ENCODE data around the gene AVPR2. TPM values are rescaled to one million over a fixed set of nuclear protein-coding genes. Genes with fewer than 3 reads are reported as not detected.

AVPR2 gene
- polyA plus RNA-seq, 1 donor from 2014 or later, result not detected

DNA sequence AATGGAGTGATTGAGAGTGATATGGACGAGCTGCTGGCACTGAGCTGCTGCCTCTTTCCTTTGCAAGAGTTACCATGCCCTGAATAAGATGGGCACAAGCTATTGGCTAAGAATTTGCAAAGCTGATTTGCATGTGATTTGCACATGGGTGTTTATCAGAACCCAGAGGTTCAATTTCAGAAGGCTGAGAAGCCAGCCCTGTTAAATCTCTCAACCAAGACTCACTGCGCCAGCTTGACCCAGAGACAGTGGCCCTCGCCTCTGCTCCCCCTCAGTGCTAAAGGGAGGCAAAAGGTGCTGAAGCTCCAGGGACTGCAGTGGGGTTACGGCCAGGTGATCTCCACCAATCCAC is 20.9 kb downstream of the AVPR2 start:
- H2AFZ ChIP-seq (ENCODE audit: low read depth, low read length), result no peak overlapping the region
- no peaks in the 10 kb centered on the region for H3K9me3 ChIP-seq (ENCODE audit: low read length)
- no peak overlapping the region for H3K4me2 ChIP-seq (ENCODE audit: low read length)
- no peaks in the 10 kb centered on the region for H3K79me2 ChIP-seq (replicated peaks; ENCODE audit: insufficient read depth, low read length)
- H4K20me1 ChIP-seq (ENCODE audit: insufficient read depth), result no peaks in the 10 kb centered on the region
- TF ChIP-seq SMC3 (conservative IDR thresholded peaks at IDR 0.05; ENCODE audit: poor library complexity) (no peak), EP300 (conservative IDR thresholded peaks at IDR 0.05; ENCODE audit: poor library complexity, severe bottlenecking) (no peak), EZH2 (IDR thresholded peaks at IDR 0.05; ENCODE audit: borderline replicate concordance, insufficient read depth, low read length, poor library complexity, severe bottlenecking) (no peak), RAD21 (conservative IDR thresholded peaks at IDR 0.05) (no peak), MXI1 (conservative IDR thresholded peaks at IDR 0.05; ENCODE audit: poor library complexity, severe bottlenecking) (no peak), TAF1 (IDR thresholded peaks at IDR 0.05; ENCODE audit: low read depth) (no peak)
- TF ChIP-seq, protein P1, sequence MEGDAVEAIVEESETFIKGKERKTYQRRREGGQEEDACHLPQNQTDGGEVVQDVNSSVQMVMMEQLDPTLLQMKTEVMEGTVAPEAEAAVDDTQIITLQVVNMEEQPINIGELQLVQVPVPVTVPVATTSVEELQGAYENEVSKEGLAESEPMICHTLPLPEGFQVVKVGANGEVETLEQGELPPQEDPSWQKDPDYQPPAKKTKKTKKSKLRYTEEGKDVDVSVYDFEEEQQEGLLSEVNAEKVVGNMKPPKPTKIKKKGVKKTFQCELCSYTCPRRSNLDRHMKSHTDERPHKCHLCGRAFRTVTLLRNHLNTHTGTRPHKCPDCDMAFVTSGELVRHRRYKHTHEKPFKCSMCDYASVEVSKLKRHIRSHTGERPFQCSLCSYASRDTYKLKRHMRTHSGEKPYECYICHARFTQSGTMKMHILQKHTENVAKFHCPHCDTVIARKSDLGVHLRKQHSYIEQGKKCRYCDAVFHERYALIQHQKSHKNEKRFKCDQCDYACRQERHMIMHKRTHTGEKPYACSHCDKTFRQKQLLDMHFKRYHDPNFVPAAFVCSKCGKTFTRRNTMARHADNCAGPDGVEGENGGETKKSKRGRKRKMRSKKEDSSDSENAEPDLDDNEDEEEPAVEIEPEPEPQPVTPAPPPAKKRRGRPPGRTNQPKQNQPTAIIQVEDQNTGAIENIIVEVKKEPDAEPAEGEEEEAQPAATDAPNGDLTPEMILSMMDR (IDR thresholded peaks at IDR 0.05; ENCODE audit: poor library complexity, severe bottlenecking), result no peak
- TF ChIP-seq, protein P2, sequence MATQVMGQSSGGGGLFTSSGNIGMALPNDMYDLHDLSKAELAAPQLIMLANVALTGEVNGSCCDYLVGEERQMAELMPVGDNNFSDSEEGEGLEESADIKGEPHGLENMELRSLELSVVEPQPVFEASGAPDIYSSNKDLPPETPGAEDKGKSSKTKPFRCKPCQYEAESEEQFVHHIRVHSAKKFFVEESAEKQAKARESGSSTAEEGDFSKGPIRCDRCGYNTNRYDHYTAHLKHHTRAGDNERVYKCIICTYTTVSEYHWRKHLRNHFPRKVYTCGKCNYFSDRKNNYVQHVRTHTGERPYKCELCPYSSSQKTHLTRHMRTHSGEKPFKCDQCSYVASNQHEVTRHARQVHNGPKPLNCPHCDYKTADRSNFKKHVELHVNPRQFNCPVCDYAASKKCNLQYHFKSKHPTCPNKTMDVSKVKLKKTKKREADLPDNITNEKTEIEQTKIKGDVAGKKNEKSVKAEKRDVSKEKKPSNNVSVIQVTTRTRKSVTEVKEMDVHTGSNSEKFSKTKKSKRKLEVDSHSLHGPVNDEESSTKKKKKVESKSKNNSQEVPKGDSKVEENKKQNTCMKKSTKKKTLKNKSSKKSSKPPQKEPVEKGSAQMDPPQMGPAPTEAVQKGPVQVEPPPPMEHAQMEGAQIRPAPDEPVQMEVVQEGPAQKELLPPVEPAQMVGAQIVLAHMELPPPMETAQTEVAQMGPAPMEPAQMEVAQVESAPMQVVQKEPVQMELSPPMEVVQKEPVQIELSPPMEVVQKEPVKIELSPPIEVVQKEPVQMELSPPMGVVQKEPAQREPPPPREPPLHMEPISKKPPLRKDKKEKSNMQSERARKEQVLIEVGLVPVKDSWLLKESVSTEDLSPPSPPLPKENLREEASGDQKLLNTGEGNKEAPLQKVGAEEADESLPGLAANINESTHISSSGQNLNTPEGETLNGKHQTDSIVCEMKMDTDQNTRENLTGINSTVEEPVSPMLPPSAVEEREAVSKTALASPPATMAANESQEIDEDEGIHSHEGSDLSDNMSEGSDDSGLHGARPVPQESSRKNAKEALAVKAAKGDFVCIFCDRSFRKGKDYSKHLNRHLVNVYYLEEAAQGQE (IDR thresholded peaks at IDR 0.05; ENCODE audit: borderline replicate concordance), result no peak
- no peaks in the 10 kb centered on the region for H3K36me3 ChIP-seq (ENCODE audit: insufficient read depth, low read length)
- no peaks in the 10 kb centered on the region for H3K9me2 ChIP-seq (ENCODE audit: insufficient read depth, low read length)
- no peaks in the 10 kb centered on the region for H3K27me3 ChIP-seq (ENCODE audit: insufficient read depth, low read depth, low read length)
- no peak overlapping the region for H3K9ac ChIP-seq (ENCODE audit: low read length)
- H3K4me3 ChIP-seq (ENCODE audit: low read length), result no peak overlapping the region
- no peaks in the 10 kb centered on the region for H3F3A ChIP-seq (ENCODE audit: insufficient read depth, low read length, poor library complexity, severe bottlenecking)
- H3K27ac ChIP-seq (ENCODE audit: low read length), result no peak overlapping the region

DNA sequence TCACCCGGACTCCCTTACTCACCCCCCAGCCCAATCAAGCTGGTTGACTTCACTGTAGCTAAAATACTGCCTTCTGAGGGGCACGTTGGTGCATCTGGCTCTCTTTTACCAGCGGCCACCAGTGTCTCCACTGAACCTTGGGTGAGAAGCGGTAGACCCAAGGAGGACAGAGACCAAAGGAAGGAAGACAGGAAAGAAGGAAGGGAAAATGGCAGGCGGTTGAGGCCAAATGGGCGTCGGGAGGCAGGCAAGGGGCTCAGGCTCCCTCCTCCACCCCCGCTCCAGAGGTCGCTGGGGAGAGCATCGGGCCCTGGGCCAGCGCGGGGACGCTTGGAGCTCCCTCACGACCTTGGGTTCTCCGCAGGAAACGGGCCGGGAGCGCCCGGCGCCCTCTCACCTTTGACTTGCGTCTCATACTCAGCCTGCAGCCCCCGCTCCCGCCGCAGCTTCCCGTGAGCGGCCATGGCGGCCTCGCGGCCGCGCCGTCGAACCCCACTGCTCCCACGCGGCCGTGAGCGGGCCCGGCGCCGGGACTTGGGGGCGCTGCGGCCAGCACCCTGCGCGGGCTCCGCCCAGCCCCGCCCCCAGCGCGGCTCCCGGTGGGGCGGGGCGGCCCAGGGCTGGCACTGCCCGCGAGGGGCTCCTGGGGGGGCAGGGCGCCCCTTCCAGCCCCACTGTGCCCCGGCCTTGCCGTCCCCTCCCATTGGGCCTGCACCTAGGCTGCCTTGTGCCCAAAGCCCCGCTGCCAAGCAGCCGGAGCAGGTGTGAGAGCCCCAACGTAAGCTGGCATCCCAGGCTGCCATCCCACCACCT is 21.5 kb downstream of the AVPR2 start, which contains the start of gene ARHGAP4:
ARHGAP4 (minus strand) TSS at position 526 of the 813 bp plus-strand sequence; CDS start at position 464, 62 bp downstream.
- Histone ChIP-seq H3K9me2 (ENCODE audit: insufficient read depth, low read length) (no peaks in the 10 kb centered on the region), H3K36me3 (ENCODE audit: insufficient read depth, low read length) (no peaks in the 10 kb centered on the region), H3K9ac (ENCODE audit: low read length) (peak within 1 kb of the TSS; percentile 92), H3K27me3 (ENCODE audit: insufficient read depth, low read depth, low read length) (no peaks in the 10 kb centered on the region), H3K4me3 (ENCODE audit: low read length) (peak within 1 kb of the TSS; percentile 71), H2AFZ (ENCODE audit: low read depth, low read length) (no peak within 1 kb of the TSS), H3F3A (ENCODE audit: insufficient read depth, low read length, poor library complexity, severe bottlenecking) (no peaks in the 10 kb centered on the region), H3K9me3 (ENCODE audit: low read length) (no peaks in the 10 kb centered on the region), H3K27ac (ENCODE audit: low read length) (peak within 1 kb of the TSS; percentile 94), H3K79me2 (replicated peaks; ENCODE audit: insufficient read depth, low read length) (no peaks in the 10 kb centered on the region), H4K20me1 (ENCODE audit: insufficient read depth) (no peaks in the 10 kb centered on the region), H3K4me2 (ENCODE audit: low read length) (no peak within 1 kb of the TSS)
- TF ChIP-seq TAF1 (IDR thresholded peaks at IDR 0.05; ENCODE audit: low read depth) (no peak), RAD21 (conservative IDR thresholded peaks at IDR 0.05) (no peak), EP300 (conservative IDR thresholded peaks at IDR 0.05; ENCODE audit: poor library complexity, severe bottlenecking) (no peak), SMC3 (conservative IDR thresholded peaks at IDR 0.05; ENCODE audit: poor library complexity) (no peak), MXI1 (conservative IDR thresholded peaks at IDR 0.05; ENCODE audit: poor library complexity, severe bottlenecking) (no peak), POLR2AphosphoS5 (IDR thresholded peaks at IDR 0.05) (no peak), EZH2 (IDR thresholded peaks at IDR 0.05; ENCODE audit: borderline replicate concordance, insufficient read depth, low read length, poor library complexity, severe bottlenecking) (no peak)
- TF ChIP-seq, protein P2 (IDR thresholded peaks at IDR 0.05; ENCODE audit: borderline replicate concordance), result no peak
- TF ChIP-seq, protein P1 (IDR thresholded peaks at IDR 0.05; ENCODE audit: poor library complexity, severe bottlenecking), result no peak

All from neural cell (in vitro differentiated cells).